Esophagus muscularis mucosa (tissue), 4 donors: ENCODE results near the gene ORMDL1. TPM values are rescaled to one million over a fixed set of nuclear protein-coding genes. Genes with fewer than 3 reads are reported as not detected.

Experiments
- DNase-seq: peaks from one replicate; pipeline ENCODE4 v3.0.0-alpha.2; 2017; ENCODE audit errors: extremely low spot score
- H3K27ac ChIP-seq, 4 donors: fragments of 200-600 bp; sonication (generic); replicated peaks in 1 of 4; 1 replicate in 3 of 4; 2 replicates in 1 of 4; pipeline ENCODE4 v1.5.1; 2016 to 2019; ENCODE audit warnings: mild to moderate bottlenecking in 1 of 4
- H3K27me3 ChIP-seq, 4 donors: fragments of 200-600 bp; sonication (generic); one replicate each; pipeline versions ENCODE4 v1.5.1 to v1.6.0; 2016 to 2019
- H3K36me3 ChIP-seq, 4 donors: fragments of 200-600 bp; sonication (generic); one replicate each; pipeline ENCODE4 v1.5.1; 2016 to 2019
- H3K4me1 ChIP-seq, 4 donors: fragments of 200-600 bp; sonication (generic); one replicate each; pipeline ENCODE4 v1.5.1; 2016 to 2019
- H3K4me3 ChIP-seq, 4 donors: fragments of 200-600 bp; sonication (generic); 1 replicate in 2 of 4; 2 replicates in 2 of 4; pipeline ENCODE4 v1.5.1; 2016 to 2019; ENCODE audit warnings: mild to moderate bottlenecking in 4 of 4, moderate library complexity in 1 of 4
- H3K9me3 ChIP-seq, 4 donors: fragments of 200-600 bp; sonication (generic); 1 replicate in 3 of 4; 2 replicates in 1 of 4; pipeline ENCODE4 v1.5.1; 2016 to 2019
- EP300 ChIP-seq: sonication (generic); formaldehyde crosslinking; IDR thresholded peaks from one replicate; pipeline ENCODE4 v1.6.1; 2017; ENCODE audit warnings: antibody characterized with exemption
- POLR2A ChIP-seq: fragments of 450-650 bp; IDR thresholded peaks from one replicate; pipeline ENCODE4 v1.6.1; 2017; ENCODE audit warnings: antibody characterized with exemption, moderate library complexity, mild to moderate bottlenecking, low read depth
- POLR2AphosphoS5 ChIP-seq, 2 donors: sonication (generic); formaldehyde crosslinking; IDR thresholded peaks; one replicate each; pipeline ENCODE4 v1.6.1; 2017; ENCODE audit warnings: antibody characterized with exemption in 2 of 2
- WGBS: methylation state at CpG from one replicate; pipeline ENCODE4 v1.1.5; 2018; 5-methylcytosine and 5-hydroxymethylcytosine counted together
- intact Hi-C: fragments of 100-400 bp; cut with DNase I; formaldehyde crosslinking; loops from one replicate; pipeline ENCODE4 v1.15.1; 2023
- total RNA-seq, 4 donors: library from RNA; depleted of rRNA; stranded (reverse); fragments of >200 nt; gene quantifications; one replicate each; pipeline versions ENCODE4 v1.1.0 to v1.2.1, GENCODE V29; 2016
- TF ChIP-seq, protein P1 (sequence below), 3 experiments: fragments of 200-600 bp in 2 of 3; fragments of 450-650 bp in 1 of 3; sonication (generic) in 2 of 3; IDR thresholded peaks; one replicate each; pipeline ENCODE4 v1.5.1; 2017 to 2019; ENCODE audit warnings: antibody characterized with exemption in 3 of 3, mild to moderate bottlenecking in 2 of 3, moderate library complexity in 1 of 3

The ORMDL1 gene
- total RNA-seq, 4 donors from 2014 or later = 25.4 to 60.2 (median 35.2) TPM

GRCh38 chr2:189794310-189794709 lies 10.2 kb upstream of the ORMDL1 start:
- no peak overlapping the region for H3K27ac ChIP-seq
- DNase-seq = no peak
- intact Hi-C loops = no loop called here
- peaks cover 0 to 8% (median 3%) of the 10 kb centered on the region in 4 donors for H3K4me1 ChIP-seq
- TF ChIP-seq EP300 (no peak), POLR2A (no peak), POLR2AphosphoS5 (IDR thresholded peaks at IDR 0.05) (no peak)
- TF ChIP-seq, protein P1, sequence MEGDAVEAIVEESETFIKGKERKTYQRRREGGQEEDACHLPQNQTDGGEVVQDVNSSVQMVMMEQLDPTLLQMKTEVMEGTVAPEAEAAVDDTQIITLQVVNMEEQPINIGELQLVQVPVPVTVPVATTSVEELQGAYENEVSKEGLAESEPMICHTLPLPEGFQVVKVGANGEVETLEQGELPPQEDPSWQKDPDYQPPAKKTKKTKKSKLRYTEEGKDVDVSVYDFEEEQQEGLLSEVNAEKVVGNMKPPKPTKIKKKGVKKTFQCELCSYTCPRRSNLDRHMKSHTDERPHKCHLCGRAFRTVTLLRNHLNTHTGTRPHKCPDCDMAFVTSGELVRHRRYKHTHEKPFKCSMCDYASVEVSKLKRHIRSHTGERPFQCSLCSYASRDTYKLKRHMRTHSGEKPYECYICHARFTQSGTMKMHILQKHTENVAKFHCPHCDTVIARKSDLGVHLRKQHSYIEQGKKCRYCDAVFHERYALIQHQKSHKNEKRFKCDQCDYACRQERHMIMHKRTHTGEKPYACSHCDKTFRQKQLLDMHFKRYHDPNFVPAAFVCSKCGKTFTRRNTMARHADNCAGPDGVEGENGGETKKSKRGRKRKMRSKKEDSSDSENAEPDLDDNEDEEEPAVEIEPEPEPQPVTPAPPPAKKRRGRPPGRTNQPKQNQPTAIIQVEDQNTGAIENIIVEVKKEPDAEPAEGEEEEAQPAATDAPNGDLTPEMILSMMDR (IDR thresholded peaks at IDR 0.05) = no peak
- no peak overlapping the region for H3K4me3 ChIP-seq
- no peaks in the 10 kb centered on the region for H3K9me3 ChIP-seq
- peaks cover 28 to 68% (median 49%) of the 10 kb centered on the region in 4 donors for H3K36me3 ChIP-seq
- H3K27me3 ChIP-seq = no peaks in the 10 kb centered on the region
- 94% methylated on average over 1 of the region's 1 CpG for WGBS

DNA sequence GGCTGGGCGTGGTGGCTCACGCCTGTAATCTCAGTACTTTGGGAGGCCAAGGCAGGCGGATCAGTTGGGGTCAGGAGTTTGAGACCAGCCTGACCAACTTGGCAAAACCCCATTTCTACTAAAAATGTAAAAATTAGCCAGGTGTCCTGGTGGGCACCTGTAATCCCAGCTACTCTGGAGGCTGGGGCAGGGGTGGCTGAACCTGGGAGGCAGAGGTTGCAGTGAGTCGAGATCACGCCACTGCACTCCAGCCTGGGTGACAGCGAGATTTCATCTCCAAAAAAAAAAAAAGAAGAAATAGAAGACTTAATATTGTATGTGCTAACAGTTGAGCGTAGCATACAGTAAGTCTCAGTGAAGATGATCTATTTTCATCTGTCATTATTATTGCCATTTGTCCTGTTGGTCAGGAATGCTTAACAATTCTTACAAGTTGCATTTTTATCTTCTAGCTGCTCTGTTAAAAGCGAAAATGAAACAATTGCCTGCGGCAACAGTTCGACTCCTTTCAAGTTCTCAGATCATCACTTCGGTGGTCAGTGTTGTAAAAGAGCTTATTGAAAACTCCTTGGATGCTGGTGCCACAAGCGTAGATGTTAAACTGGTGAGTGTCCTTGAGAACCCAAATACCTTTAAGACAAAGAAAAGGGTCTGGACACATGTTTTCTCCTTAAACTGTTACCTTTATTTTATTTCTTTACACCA lies 7.4 kb upstream of the ORMDL1 start:
- 97% methylated on average over 12 of the region's 12 CpGs for WGBS
- peaks cover 26 to 62% (median 45%) of the 10 kb centered on the region in 4 donors for H3K36me3 ChIP-seq
- no peak for DNase-seq
- peaks cover 0 to under 1% (median 0%) of the 10 kb centered on the region in 4 donors for H3K4me1 ChIP-seq
- H3K27ac ChIP-seq = no peak overlapping the region
- no peaks in the 10 kb centered on the region for H3K9me3 ChIP-seq
- H3K27me3 ChIP-seq = no peaks in the 10 kb centered on the region
- intact Hi-C loops = no loop called here
- TF ChIP-seq EP300 (no peak), POLR2AphosphoS5 (IDR thresholded peaks at IDR 0.05) (no peak), POLR2A (no peak)
- TF ChIP-seq, protein P1 (IDR thresholded peaks at IDR 0.05) = no peak
- no peak overlapping the region for H3K4me3 ChIP-seq

- intact Hi-C loops = loop anchor here (5.0 kb wide), 1 partner anchor 121 kb away; the partner anchor contains the start of gene ASNSD1
- H3K36me3 ChIP-seq = peaks cover 15 to 42% (median 22%) of the 10 kb centered on the region in 4 donors
- under 1% methylated on average over 17 of the region's 17 CpGs for WGBS
- peaks cover 23 to 59% (median 56%) of the 10 kb centered on the region in 4 donors for H3K4me1 ChIP-seq
- no peaks in the 10 kb centered on the region for H3K9me3 ChIP-seq
- no peaks in the 10 kb centered on the region for H3K27me3 ChIP-seq
- H3K27ac ChIP-seq = peak overlapping the region; percentile 92 to 98 (median 93)
- TF ChIP-seq, protein P1 (IDR thresholded peaks at IDR 0.05) = no peak
- TF ChIP-seq EP300 (no peak), POLR2AphosphoS5 (IDR thresholded peaks at IDR 0.05) (no peak), POLR2A (no peak)
- no peak for DNase-seq
- peak overlapping the region; percentile 70 to 87 (median 76) for H3K4me3 ChIP-seq
Observed at GRCh38 chr2:189783451-189783926, 650 bp downstream of the ORMDL1 start.

DNA sequence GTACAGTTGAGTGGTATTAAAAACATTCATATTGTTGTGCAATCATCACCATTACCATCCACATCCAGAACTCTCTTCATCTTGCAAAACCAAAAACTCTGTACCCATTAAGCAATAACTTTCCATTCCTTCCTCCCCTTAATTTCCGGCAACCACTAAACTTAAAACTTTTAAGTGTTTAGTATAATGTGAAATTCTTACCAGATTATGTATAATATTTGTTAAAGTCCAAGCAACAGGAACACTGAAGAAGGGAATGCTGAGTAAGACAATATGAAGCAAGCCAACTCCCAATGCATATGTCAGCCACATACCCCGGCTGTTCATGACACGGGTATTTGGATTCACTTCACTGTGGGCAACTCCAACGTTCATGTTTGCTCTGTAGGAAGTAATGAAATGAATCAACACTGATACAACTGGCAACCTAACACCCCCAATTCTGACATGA lies 1.9 kb downstream of the ORMDL1 start:
- H3K27me3 ChIP-seq = no peaks in the 10 kb centered on the region
- H3K36me3 ChIP-seq = peaks cover 26 to 55% (median 33%) of the 10 kb centered on the region in 4 donors
- intact Hi-C loops = loop anchor here (5.0 kb wide), 1 partner anchor 120 kb away; the partner anchor contains the start of gene ASNSD1
- TF ChIP-seq POLR2A (no peak), EP300 (no peak), POLR2AphosphoS5 (IDR thresholded peaks at IDR 0.05) (no peak)
- TF ChIP-seq, protein P1 (IDR thresholded peaks at IDR 0.05) = no peak
- peaks cover 23 to 59% (median 56%) of the 10 kb centered on the region in 4 donors for H3K4me1 ChIP-seq
- H3K27ac ChIP-seq = peak overlapping the region in 3 of 4 donors; percentile 92 to 98 (median 94)
- 60% methylated on average over 4 of the region's 4 CpGs for WGBS
- DNase-seq = no peak
- no peaks in the 10 kb centered on the region for H3K9me3 ChIP-seq
- H3K4me3 ChIP-seq = peak overlapping the region; percentile 70 to 87 (median 76)
